ENCODE results near the gene SUSD1.

- TF ChIP-seq CTCF (IDR thresholded peaks at IDR 0.05; ENCODE audit: poor library complexity) = no peak
- no peak for TF ChIP-seq EZH2phosphoT487 (IDR thresholded peaks at IDR 0.05; ENCODE audit: low read depth, severe bottlenecking, unreplicated experiment)
- TF ChIP-seq EZH2 (IDR thresholded peaks at IDR 0.05; ENCODE audit: borderline replicate concordance) = no peak
Observed at GRCh38 chr9:112175796-112176315, 759 bp upstream of the SUSD1 start.
